ENCODE measurements around the gene RASGRP2.
"Not testable (repeated sequence)": the region's sequence is repeated elsewhere in the genome, so short reads cannot be mapped to it uniquely, and the experiment has no call there.

Gene RASGRP2

GRCh38 chr11:64705501-64705900, 38.4 kb downstream of the RASGRP2 start:
- TF ChIP-seq CTCF (IDR thresholded peaks at IDR 0.05; ENCODE audit: insufficient read depth, low read depth, low read length, missing control alignments): no peak
- no peak for DNase-seq (ENCODE audit: low read depth)
- no peak overlapping the region for H3K4me3 ChIP-seq (ENCODE audit: low read depth, low read length)

- TF ChIP-seq CTCF (IDR thresholded peaks at IDR 0.05; ENCODE audit: insufficient read depth, low read depth, low read length, missing control alignments): no peak
- DNase-seq (ENCODE audit: low read depth): no peak
- H3K4me3 ChIP-seq (ENCODE audit: low read depth, low read length): no peak overlapping the region
These were observed 40.9 kb downstream of the RASGRP2 start for GRCh38 chr11:64703048-64703447.

- DNase-seq (ENCODE audit: low read depth); H3K4me3 ChIP-seq (ENCODE audit: low read depth, low read length): not testable (repeated sequence)
These were observed 42.0 kb downstream of the RASGRP2 start for GRCh38 chr11:64701956-64702355.

GRCh38 chr11:64698427-64698826, 45.5 kb downstream of the RASGRP2 start:
- no peak for TF ChIP-seq CTCF (IDR thresholded peaks at IDR 0.05; ENCODE audit: insufficient read depth, low read depth, low read length, missing control alignments)
- no peak overlapping the region for H3K4me3 ChIP-seq (ENCODE audit: low read depth, low read length)
- no peak for DNase-seq (ENCODE audit: low read depth)

GRCh38 chr11:64697663-64698375, 46.1 kb downstream of the RASGRP2 start:
- H3K4me3 ChIP-seq (ENCODE audit: low read depth, low read length): no peak overlapping the region
- TF ChIP-seq CTCF (IDR thresholded peaks at IDR 0.05; ENCODE audit: insufficient read depth, low read depth, low read length, missing control alignments): no peak
- no peak for DNase-seq (ENCODE audit: low read depth)

- DNase-seq (ENCODE audit: low read depth): no peak
- TF ChIP-seq CTCF (IDR thresholded peaks at IDR 0.05; ENCODE audit: insufficient read depth, low read depth, low read length, missing control alignments): no peak
- H3K4me3 ChIP-seq (ENCODE audit: low read depth, low read length): no peak overlapping the region
These were observed 47.9 kb downstream of the RASGRP2 start for GRCh38 chr11:64696045-64696444.

- no peak for TF ChIP-seq CTCF (IDR thresholded peaks at IDR 0.05; ENCODE audit: insufficient read depth, low read depth, low read length, missing control alignments)
- H3K4me3 ChIP-seq (ENCODE audit: low read depth, low read length): no peak overlapping the region
- no peak for DNase-seq (ENCODE audit: low read depth)
These were observed 48.4 kb downstream of the RASGRP2 start for GRCh38 chr11:64695548-64695947.
